Mammary epithelial cell (primary cell): ENCODE data around the gene HASPIN.

ENCODE experiments used
- EZH2 ChIP-seq: IDR thresholded peaks from 2 replicates; pipeline ENCODE4 v1.6.1; 2012; ENCODE audit warnings: low read length, inconsistent platforms, borderline replicate concordance
- TF ChIP-seq, protein P1 (sequence below), 2 donors: IDR thresholded peaks in 1 of 2; conservative IDR thresholded peaks in 1 of 2; 2 replicates each; pipeline ENCODE4 v1.5.1; 2011 to 2012; ENCODE audit warnings: inconsistent platforms in 2 of 2, low read length in 2 of 2, mild to moderate bottlenecking in 2 of 2, control low read depth in 1 of 2, low read depth in 1 of 2; ENCODE audit not compliant: insufficient read depth in 1 of 2; ENCODE audit errors: extremely low read depth in 1 of 2

DNA sequence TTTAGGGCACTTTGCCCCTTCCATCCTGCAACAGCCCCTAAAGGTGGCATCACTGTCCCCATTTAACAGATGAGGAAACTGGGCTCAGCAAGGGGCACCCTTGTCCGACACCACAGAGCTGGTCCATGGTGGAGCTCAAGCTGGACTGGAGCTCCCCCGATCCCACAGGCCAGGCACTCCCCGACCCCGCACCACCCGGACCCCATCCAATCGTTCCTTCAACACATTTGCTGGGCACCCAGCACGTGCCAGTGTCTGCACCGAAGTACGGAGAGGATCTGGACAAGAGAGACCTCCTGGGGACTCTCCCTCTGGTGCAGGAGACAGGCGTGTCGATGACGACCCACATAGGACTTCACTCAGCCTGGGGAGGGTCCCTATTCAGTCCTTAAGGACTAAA, 41.7 kb upstream of the HASPIN start:
- TF ChIP-seq, protein P1, sequence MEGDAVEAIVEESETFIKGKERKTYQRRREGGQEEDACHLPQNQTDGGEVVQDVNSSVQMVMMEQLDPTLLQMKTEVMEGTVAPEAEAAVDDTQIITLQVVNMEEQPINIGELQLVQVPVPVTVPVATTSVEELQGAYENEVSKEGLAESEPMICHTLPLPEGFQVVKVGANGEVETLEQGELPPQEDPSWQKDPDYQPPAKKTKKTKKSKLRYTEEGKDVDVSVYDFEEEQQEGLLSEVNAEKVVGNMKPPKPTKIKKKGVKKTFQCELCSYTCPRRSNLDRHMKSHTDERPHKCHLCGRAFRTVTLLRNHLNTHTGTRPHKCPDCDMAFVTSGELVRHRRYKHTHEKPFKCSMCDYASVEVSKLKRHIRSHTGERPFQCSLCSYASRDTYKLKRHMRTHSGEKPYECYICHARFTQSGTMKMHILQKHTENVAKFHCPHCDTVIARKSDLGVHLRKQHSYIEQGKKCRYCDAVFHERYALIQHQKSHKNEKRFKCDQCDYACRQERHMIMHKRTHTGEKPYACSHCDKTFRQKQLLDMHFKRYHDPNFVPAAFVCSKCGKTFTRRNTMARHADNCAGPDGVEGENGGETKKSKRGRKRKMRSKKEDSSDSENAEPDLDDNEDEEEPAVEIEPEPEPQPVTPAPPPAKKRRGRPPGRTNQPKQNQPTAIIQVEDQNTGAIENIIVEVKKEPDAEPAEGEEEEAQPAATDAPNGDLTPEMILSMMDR (conservative IDR thresholded peaks at IDR 0.05 in 1 of 2, IDR thresholded peaks at IDR 0.05 in 1 of 2; ENCODE audit: extremely low read depth in 1 of 2, insufficient read depth in 1 of 2, low read depth in 1 of 2, low read length in 2 of 2): no peak
- TF ChIP-seq EZH2: no peak
